GM12801 (cell line): Measurements from ENCODE around the gene RNMT.

Experiments used
- CTCF ChIP-seq: IDR thresholded peaks from one replicate; pipeline ENCODE4 v1.5.1; 2011; ENCODE audit warnings: control low read depth; ENCODE audit not compliant: insufficient read length; ENCODE audit errors: extremely low read depth

Gene RNMT

GRCh38 chr18:13720847-13721246 is 5.6 kb upstream of the RNMT start:
- TF ChIP-seq CTCF = no peak

DNA sequence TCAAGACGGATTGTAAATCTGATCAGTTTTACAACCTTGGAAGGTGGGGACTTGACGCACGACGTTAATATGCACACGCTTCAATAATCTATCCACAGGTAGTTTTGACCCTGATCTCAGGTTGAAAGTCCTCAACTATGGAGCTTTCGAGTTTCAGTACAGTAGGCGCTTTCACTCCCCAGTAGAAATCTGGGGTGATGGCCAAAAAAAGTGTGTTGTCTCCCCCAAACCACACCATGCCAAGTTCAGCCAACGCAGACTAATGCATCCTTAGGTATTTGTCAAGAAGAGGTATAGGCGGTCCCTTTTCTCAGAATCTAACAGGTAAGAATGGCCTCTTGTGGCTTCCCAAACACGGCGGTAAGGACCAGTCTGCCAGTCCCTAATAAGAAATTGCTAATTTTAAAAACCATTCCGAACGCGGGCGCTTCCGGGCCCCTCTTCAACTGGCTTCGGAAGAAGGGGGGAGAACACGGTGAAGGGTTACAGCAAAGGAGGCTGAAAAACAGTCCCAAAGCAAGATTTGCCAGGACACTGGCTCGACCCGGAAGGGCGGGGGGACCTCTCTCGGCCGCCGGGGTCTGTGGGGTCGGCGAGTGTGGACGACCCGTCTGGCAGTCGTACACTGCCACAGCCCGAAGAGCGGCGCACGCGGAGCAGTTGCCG is 774 bp upstream of the RNMT start:
- TF ChIP-seq CTCF = no peak

GRCh38 chr18:13726972-13727331 is 479 bp downstream of the RNMT start:
- no peak for TF ChIP-seq CTCF

DNA sequence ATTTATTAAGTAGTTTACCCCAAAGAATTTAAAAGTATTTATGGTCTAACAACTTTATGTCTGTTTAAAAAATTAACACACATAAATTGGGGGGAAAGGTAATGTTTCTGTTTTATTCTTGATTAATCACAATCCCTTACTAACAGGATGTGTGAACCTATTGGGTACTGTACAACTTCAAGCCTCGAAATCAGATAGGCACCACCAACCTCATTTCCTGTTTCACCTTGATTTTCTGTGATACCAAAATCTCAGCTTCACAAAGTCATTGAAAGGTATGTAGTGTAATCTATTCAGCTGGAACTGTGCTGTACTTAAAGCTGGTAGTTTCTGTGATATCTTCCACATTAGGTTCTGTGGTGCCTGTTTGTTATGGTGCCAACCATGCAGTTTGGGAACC is 4.0 kb downstream of the RNMT start:
- no peak for TF ChIP-seq CTCF

DNA sequence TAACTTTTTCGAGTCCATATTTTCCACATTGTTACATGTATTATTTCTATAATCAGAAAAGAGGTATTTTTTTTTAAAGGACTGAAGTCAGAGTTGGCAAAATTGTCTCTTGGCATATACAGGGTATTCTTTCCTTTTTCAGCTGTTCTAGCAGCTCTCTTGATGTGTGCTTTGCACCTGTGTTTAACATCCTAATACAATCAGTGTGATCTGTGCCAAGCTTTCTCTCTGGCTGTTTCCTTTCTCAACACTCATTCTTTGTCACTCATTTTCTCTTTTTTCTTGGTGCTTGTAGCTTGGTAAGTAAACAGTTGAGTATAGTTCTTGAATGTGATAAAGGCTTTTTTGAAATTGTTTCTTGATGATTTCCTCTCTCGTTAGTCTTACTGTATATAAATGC is 9.2 kb downstream of the RNMT start:
- TF ChIP-seq CTCF = no peak

DNA sequence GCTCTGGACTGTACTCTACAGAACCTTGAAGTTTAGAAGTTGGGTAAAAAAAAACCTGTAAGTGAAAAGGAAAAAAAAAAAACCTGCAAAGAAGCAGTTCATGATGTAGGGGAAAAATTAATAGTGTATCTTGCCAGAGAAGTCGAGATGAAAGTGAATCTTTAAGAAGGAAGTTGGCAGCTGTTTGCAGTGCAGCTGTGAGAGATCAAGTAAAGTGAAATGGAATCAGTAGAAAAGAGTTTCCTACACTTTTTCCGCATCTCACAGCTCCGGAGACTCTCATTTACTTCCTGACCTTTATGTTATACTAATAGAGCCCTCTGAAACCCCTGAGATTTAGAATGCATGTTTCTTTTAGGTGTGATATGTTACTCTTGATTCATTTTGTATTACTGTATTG is 19.2 kb downstream of the RNMT start:
- TF ChIP-seq CTCF = no peak

GRCh38 chr18:13746633-13747032 is 20.2 kb downstream of the RNMT start:
- no peak for TF ChIP-seq CTCF

DNA sequence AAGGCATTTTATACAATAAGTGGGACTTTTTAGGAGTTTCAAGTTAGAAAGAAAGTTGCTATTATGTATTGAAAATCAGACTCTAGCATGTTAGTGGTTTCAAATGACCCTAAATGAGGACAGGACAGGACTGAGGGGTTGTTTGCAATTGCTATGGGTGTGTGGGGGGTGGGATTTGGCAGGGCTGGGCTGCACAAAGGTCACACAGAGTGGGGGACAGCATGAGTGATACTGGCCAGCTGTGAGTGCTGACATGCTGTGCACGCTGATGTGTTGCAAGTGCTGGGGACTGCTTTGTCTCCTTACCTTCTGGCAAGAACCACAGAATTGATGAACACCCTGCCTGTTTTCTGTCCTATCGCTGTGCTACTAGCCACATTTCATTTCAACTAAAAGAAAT is 29.8 kb downstream of the RNMT start:
- TF ChIP-seq CTCF = no peak
